A673 (cell line): Measurements from ENCODE around the gene VPS41.

Experiments used
- EZH2 ChIP-seq: fragments of 200-600 bp; sonication (generic); IDR thresholded peaks from 2 replicates; pipeline ENCODE4 v1.6.1; 2017; ENCODE audit warnings: borderline replicate concordance, low read depth, mild to moderate bottlenecking, mixed read lengths, antibody characterized with exemption, low read length; ENCODE audit not compliant: poor library complexity, severe bottlenecking
- TF ChIP-seq, protein P1 (sequence below): fragments of 300-800, 200-600 bp; sonication (generic); conservative IDR thresholded peaks from 2 replicates; pipeline ENCODE4 v1.5.1; 2017; ENCODE audit warnings: low read depth, mild to moderate bottlenecking, antibody characterized with exemption, low read length, moderate library complexity, mixed read lengths

DNA sequence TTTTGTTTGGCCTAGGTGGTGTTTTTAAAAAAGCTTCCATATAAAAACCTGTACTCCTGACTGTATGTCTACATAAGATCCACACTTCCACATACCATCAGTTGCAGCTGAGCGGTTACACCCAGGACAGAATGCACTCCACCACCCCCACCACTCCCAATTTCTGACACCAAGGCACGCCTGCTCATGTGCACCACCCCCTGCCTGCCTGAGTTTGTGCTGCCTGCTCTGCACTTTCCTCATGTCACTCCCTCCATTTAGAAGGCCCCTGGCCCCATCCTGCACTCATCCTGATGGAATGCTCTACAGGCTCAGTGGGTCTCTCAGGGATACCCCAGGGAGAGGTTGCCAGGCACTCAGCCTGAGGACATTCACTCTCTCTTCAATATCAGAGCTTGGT is 6.5 kb downstream of the VPS41 start:
- TF ChIP-seq, protein P1, sequence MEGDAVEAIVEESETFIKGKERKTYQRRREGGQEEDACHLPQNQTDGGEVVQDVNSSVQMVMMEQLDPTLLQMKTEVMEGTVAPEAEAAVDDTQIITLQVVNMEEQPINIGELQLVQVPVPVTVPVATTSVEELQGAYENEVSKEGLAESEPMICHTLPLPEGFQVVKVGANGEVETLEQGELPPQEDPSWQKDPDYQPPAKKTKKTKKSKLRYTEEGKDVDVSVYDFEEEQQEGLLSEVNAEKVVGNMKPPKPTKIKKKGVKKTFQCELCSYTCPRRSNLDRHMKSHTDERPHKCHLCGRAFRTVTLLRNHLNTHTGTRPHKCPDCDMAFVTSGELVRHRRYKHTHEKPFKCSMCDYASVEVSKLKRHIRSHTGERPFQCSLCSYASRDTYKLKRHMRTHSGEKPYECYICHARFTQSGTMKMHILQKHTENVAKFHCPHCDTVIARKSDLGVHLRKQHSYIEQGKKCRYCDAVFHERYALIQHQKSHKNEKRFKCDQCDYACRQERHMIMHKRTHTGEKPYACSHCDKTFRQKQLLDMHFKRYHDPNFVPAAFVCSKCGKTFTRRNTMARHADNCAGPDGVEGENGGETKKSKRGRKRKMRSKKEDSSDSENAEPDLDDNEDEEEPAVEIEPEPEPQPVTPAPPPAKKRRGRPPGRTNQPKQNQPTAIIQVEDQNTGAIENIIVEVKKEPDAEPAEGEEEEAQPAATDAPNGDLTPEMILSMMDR: no peak
- TF ChIP-seq EZH2: no peak
